Superior temporal gyrus (tissue), 1 donor: ENCODE data around the gene IKZF1.

Source experiments
- DNase-seq: peaks from one replicate; pipeline ENCODE4 v3.0.0-alpha.2; 2016; ENCODE audit errors: extremely low spot score

Gene IKZF1

DNA sequence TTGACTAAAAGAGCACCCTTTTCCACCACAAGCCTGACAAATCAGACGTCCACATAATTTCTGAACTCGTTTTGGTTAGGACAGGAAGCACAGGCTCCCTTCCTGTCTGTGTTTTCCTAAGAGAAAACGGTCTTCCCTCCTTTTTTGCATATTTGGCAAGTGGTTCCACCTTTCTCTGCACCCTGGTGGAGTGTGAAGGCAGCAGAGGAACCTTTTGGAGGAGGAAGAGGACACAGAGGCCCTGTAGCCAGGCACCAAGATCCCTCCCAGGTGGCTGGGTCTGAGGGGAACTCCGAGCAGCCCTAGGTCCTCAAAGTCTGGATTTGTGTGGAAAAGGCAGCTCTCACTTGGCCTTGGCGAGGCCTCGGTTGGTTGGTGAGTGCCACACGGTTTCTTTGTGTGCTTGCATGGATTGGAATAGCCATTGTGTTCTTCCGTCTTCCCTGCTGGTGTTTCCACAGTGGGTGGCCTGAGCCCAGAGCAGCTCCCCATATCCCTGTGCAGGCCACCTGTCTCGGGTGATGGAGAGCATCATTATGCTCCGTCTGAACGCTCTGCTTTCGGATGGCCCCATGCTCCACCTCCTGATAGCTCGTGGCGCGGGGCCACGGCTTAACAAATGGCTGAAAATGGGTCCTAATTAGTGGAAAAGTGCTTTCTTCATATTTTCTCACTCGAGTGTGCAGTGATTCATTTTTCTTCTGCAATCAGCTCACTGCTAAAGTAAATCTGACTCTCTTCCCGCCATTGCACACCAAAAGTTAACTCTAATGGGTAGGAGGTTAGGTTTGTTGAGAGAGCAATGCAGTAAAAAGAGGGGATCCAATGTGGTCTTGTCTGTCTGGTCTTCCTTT is 4.2 kb downstream of the IKZF1 start:
- no peak for DNase-seq

DNA sequence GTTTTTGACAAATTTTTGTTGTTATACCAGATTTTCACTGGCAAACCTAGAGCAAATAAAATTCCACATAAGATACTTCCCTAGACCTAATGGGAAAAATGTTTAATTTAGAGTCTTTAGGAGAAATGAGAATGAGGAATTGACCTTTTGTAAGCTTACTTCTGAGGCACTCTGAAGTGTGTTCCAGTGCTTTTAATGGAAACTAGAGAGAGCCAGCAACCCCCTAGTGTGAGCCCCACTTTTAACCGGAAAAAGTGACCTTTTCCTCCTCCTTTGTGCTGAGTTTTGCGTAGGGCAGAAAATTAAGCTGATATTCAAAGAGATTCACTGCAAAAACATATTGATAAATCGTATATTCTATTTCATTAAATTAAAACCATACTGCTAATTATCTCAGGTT is 5.2 kb downstream of the IKZF1 start:
- DNase-seq = no peak

DNA sequence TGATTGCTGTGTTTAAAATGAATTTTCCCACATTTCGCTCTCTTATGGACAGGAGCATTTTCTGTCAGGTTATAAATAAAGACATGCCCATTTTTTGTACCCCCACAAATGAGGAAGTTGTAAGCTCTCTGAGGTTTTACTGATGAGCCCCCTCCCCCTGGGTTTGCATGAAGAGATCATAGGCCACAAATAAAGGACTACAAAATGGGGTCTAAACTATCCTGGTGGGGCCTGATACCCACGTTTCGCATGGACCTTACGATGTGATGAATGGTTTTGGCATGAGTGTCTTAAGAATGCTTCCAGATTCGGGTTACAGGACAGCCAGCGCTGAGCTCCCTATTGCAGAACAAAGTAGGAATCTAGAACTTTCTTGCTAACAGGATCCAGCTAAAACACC is 5.8 kb downstream of the IKZF1 start:
- DNase-seq = no peak

DNA sequence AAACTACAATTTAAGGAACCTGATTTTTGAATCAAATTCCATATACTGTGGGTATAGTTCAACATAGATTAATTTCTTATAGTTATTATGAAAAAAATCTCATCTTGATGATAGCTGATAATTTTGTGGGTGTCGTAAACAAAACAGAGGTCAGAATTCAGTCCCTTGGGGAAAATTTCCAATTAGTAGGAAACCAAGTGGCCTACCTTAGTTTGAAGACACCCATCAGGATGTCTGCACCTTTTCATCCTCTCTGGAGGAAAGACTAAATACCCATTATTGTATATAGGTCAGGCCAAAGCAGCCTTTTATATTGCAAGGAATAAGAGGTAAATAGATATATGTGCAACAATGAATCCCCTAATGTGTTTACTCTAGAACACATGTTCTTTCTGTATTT is 6.4 kb downstream of the IKZF1 start:
- no peak for DNase-seq

DNA sequence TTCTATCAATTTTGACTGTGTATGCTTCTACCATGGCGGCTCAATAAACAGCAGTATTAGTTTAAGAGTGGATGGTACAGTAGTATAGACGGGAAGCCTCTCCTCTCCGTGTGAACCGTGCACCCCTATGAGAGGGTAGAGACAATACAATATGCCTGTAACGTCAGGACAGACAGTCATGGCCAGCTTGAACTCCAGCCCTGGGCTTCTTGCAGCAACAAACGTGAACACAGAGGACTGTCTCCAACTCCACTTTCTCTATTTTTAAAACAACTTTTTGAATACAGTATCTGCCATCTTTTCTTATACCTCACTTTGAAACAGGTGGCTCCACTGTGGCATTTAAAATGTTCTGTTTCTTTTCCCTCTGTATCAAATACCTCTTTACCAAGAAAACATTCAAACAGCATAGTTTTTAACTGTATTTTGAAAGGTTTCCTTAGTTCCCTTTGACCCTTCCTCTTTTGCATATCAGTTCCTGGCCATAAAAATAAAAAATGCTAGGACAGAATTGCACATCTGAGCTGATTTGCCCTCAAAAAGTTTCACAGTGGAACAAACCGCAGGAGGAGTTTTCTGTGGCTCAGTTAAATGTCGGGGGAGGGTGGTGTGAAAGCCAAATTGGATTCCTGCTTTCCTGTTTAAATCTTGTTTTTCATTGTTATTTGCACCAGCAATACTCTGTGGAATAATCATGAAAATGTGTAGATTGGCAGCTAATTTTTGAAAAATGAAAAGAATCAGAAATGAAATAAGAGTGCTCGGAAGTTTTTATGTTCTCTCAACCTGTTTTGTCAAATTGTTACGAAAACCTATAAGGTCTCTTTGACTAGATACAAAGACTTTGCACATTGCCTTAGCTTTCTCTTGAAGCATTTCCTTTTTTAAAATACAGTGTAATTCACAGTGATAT is 8.0 kb downstream of the IKZF1 start:
- no peak for DNase-seq

DNA sequence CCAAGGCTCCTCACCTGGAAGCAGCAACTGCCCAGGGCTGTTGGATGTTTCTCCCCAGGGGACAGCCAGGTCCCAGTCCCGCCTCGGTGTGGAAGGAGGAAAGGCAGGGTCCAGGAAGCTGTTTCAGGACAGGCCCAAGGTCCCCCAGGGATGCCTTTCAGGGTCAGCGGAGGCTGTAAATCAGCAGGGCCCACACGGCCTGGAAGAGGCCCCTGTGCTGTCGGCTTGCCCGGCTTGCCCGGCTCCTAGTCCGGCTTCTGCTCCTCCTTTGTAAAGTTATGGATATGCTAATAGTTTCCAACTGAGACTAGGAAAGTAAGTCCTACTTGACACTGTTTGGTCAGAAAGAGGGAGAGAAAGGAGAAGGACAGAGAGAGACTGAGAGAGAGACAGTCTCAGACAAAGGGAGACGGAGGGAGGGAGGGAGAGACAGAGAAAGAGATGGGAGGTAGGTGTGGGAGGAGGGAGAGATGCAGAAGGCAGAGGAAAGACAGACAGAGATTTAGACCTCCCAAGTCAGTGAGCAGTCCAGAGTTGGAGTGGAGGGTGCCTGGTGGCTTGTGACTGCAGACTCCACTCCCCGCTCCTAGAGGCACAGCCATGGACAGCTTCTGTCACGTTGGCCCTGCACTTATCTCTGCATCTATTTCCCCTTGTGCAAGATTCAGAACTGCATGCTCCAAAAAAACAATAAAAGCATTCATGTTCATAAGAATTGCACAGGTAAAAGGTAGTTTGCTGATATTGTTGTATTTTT is 10.5 kb downstream of the IKZF1 start:
- DNase-seq = no peak

DNA sequence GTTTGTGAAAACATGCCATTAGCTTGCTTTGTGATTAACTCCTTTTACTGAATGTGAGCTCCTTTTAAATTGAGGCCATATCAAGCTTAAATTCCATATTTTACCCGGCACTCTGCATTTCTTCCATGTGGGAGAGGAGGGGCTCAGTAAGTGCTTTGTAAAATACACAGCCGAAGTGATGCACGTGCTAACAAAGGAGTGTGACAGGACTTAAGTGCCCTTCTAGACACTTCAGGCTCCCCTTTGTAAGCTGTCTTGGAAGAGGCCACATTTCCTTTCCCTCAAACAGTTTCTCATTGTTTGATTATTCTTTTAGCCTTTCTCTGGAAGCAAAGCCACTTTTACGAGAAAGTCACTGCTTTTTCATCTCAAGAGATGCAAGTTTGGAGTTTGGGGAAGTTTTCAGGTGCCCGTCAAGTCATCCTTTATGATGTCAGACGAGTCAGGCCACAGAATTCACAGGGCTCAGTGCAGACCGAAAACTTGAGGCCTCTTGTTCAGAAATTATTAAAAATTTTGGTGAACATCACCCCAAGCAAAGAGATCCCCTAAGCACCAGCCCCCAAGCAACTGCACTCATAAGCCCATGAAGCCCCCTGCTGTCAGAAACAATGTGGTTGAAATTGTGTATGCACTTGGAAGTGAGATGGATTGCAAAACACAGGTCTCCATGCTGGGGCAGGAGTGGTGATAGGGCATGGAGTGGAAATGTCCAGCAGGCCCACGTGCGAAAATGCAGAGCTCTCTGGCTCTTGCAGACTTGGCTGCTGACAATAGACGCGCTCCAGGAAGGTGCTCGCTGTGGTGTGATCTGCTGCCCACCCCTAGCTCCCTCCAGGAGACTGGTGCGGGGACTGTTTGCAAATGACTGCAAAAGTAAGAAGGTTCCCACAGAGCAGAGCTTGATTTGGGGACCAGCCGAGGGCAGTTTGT is 11.5 kb downstream of the IKZF1 start:
- no peak for DNase-seq

DNA sequence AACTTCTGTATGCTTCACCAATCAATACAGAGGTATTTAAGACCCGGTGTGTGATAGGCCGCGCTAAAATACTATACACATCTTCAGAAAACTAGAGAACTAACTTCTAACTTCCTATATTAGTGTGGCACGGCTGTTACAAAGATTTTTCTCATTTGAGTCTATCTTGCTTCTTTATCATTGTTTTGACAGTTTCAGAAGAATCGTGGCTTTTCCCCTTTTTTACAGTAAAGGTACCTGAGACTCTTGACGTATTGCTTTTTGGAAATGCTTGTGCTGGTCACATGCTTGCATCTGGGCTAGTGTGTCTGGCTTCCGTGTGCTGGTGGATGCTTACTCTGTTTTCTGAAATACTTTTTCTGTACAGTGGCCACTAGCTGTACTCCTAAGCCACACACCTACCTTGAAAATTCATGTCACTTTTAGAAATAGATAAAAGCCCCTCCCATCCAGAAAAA is 12.7 kb downstream of the IKZF1 start:
- DNase-seq = no peak

DNA sequence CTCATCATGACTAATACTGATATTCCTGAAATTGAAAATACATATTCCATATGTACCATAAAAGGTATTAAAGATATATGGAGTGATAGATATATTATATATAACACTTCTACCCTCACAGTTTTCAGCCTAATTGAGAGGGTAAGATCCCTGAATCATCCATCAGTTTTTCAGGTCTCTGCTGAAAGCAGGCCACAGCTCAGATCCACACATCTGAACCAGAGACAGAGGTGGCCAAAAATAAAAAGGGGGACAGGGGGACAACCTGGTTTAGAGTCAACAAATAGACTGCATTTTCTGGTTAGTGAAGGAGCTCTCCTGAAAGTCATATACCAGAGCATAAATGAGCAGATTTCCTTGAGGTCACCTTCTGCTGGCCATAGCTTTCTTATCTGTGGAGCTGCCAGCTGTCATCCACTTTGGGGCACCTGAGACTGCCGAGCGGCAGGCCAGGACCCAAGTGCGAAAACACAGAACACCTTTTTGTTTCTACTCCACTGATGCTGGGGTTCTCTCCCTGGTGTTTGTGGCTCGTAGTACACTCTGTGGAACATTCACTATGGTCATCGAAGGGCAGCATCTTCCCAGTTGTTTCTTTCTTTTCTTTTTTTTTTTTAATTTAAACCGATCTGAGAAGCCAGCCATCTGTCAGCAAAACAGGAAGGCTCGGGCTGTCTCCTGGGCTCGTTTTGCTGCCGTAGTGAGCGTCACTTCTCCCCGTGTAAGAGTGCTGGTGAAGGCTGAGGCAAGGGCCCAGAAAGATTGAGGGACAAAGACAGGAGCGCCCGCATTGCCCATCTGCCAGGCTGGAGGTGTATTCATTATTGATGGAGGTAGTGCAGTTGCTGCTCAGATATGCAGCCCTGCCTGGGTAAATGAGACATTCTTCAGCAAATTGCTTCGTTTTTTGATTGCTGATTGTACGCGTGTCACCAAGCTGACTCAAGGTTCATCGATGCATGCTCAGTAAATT is 13.5 kb downstream of the IKZF1 start:
- no peak for DNase-seq

DNA sequence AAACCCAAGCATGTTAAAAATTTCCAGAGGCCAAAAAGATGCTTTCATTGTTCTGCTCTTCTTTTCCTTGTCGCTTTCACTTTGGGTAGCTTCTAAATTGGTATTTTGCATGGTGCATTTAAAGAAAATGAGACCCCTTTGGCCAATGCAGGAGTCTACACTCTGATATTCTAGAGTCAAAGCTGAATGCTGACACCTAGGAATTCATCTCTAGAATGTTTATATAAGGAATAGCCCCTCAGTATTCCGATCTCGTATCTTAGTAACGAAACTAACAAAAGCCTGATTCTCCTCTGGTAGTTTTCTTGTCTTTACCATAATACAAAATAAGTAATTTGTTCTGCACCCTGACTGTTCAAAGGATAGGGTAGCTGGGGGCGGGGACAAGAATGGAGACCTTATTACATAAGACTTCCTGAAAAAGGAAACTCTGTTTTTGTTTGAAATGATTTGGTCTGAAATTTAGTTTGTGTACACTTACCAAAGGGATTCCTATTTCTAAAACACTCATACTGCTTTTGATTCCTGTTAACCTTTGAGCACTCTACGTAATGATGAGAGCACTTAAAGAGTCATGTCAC is 17.1 kb downstream of the IKZF1 start:
- DNase-seq = no peak

DNA sequence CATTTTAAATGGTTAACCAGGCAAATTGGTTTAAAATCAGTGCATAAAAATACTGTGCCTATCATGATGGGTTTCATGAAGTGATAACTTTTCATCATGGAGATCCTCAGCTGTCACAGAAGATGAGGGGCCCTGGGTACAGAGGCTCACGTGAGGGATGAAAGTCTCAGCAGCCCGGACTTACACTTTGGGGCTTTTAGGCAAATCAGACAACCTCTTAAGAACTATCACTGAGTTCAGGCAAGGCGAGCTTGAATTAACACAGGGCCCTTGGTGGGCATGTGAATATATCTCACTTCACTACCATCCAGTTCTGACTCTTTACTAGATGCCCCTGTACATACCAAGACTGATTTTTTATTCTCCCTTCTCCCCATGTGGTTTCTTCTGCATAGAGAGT is 19.6 kb downstream of the IKZF1 start:
- DNase-seq = no peak

DNA sequence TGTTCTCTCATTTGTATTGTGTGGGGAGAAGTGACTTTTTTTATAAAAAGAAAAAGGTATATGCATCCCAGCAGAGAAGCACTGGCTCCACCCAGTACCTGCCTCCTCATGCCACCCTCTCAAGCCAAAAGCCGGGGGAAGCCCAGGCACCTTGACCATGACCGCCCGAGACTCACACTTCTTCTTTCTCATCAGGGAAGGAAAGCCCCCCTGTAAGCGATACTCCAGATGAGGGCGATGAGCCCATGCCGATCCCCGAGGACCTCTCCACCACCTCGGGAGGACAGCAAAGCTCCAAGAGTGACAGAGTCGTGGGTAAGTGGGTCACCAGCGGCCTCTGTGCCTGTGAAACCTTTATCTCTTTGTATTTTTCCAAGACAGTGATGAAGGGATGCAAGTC is 22.9 kb downstream of the IKZF1 start:
- no peak for DNase-seq

DNA sequence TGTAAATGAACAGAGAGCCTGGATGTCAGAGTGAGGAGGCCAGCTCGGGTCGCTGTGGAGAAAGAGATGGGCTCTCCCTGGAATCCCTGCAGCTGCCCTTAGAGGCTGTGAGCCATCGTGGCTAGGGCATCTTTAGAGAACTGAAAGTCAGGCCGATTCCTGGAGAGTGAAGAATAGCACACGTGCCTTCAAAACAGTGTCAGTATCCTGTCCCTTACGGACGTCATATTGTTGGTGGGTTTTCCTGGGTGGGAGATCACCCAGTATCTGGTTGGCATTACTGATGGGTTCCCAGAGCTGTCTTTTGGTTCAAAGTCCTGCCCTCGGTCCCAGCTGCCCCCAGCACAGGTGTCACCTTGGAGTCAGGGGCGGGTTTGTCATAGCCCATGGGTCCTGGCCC is 25.3 kb downstream of the IKZF1 start:
- DNase-seq = no peak

DNA sequence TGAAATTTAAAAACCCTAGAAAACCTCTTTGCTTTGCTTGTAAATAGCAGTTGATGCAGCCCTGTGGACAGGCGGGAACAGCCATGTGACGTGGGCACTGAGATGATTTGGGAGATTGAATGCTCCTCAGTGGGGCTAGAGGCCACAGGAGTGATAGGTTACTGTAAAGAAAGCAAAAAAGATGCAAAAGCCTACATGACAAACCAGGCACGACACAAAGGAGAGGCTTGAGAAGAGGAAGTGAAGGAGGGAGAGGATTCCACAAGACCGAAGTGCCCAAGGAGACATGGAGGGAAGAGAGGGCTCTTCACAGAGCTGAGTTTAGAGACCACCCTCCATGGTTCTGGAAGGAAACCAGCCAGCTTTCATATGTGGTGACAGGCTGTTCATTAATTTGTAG is 25.7 kb downstream of the IKZF1 start:
- DNase-seq = no peak

DNA sequence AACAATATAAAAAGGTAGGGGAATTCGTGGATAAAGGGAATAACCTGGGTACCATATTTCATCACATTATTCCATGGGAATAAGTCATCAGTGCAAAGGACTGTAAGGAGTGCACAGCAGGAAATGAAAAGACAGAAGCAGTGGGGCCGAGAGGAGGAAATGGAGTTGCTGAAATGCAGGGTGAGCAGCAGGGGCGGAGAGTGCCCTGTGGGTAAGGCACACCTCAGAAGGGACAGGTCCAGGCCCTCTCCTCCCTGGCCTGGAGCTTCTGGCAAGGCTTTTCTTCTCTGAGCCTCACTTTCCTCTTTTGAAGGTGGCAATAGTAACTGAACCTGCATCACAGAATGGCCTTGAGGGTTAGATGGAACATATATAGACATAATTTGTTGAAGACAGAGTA is 26.2 kb downstream of the IKZF1 start:
- DNase-seq = no peak

DNA sequence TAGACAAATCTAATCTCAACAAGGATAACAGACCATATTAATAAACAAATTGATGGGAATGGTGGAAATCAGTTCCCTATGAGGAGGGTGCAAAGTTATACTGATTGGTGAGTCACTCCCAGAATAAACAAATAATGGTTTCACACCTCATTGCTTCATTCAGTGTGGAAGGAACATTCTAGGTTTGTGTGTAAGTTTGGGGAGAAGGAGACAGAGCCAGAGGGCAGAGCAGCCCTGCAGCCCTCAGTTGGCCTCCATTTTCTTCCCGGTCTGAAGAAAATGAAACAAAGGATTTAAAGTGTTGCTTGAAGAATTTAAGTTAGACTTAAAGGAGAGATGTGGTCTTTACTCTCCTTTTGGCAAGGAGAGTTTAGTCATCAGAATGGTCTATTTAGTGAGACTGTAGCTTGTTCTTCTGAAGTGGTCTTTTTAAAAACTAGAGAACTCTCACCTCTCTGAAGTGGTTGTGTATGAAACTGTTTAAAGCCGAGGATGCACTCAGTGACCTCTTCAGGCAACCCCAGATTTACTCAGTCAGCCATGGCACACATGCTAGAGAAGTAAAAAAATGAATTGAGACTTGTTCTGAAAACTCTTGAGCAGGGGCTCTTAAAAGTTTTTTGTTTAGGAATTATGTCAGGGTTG is 27.2 kb downstream of the IKZF1 start:
- no peak for DNase-seq

DNA sequence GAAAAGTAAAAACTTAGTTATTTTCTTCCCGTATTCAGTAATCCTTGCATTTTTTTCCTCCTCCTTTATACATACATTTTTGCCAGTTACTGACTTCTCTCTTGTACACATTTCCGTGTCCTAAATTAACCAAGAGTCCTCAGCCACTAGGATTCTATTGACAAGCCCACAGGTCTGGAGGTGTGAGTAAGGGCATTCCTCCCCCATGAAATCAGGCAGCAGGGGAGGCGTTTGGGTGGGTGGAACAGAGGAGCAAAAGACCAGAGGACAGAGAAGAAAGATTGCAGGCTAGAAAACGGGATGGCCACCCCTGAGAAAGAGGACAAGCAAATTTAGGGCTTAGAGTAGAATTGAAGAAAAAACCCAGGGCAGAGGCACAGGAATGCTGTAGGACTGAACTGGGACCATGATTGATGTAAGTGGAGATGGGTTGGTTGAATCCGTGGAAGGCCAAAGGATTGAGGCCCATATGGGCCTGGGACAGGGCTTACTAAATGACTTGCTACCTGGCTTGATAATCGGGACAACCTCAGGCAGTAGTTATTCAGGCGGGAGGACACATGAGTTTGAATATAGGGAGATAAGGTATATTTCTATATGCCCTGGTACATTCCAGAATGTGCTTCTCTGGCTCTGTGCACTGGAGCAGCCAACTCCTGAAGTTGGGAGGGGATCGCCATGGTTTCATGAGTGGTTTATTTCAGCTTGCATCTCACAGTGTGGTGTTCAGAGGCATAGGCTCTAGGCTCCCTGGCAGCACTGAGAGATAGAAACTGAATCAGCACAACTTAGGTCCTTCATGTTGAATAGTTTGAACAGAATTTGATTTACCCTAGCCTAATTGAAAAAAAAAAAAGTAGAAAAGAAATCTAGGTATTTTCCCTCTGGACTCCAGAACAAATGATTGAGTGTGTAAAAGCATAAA is 28.0 kb downstream of the IKZF1 start:
- DNase-seq = no peak

DNA sequence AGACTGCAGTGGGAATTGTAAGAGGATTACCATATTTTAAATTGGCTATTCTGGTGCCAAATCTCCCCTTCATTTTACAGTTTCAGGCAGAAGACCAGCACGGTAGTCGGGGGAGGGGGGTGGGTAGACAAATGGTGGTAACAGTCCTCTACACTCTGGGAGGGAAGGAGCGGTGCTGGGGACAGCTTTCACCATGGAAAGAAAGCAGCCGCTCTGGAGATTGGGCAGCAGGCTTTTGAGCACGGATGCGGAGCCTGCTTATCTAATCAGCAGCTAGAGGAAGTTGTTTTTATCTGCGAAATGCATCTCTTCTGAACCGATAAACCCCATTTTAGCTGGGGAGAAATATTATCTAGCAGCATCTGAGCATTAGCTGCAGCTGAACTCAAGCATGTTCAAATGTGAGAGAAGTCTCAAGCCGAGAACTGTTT is 28.7 kb downstream of the IKZF1 start:
- DNase-seq = no peak
